GM23338 (cell line): ENCODE data around the gene IQCE.

ENCODE experiments used
- CTCF ChIP-seq, 2 experiments: fragments of 200-600 bp in 1 of 2; sonication (generic) in 1 of 2; conservative IDR thresholded peaks; 2 replicates each; pipeline versions ENCODE4 v1.5.1 to v1.6.1; 2016 to 2017; ENCODE audit warnings: antibody characterized with exemption in 2 of 2, low read depth in 2 of 2, mild to moderate bottlenecking in 2 of 2, moderate library complexity in 1 of 2
- EZH2 ChIP-seq: fragments of 200-600 bp; sonication (generic); IDR thresholded peaks from one replicate; pipeline ENCODE4 v1.8.0; 2017; ENCODE audit warnings: antibody characterized with exemption, mild to moderate bottlenecking, low read depth; ENCODE audit not compliant: unreplicated experiment
- EZH2phosphoT487 ChIP-seq: fragments of 200-600 bp; sonication (generic); IDR thresholded peaks from one replicate; pipeline ENCODE4 v1.8.1; 2018; ENCODE audit warnings: antibody characterized with exemption; ENCODE audit not compliant: unreplicated experiment
- JUNB ChIP-seq: IDR thresholded peaks from one replicate; pipeline ENCODE4 v1.6.1; 2016; ENCODE audit warnings: antibody characterized with exemption; ENCODE audit not compliant: unreplicated experiment
- NANOG ChIP-seq: IDR thresholded peaks from 2 replicates; pipeline ENCODE4 v1.6.1; 2016; ENCODE audit warnings: antibody characterized with exemption, borderline replicate concordance
- POLR2AphosphoS5 ChIP-seq: IDR thresholded peaks from 2 replicates; pipeline ENCODE4 v1.6.1; 2016; ENCODE audit warnings: antibody characterized with exemption, low read depth
- ZNF114 ChIP-seq: fragments of 250-450 bp; sonication (Bioruptor Pico); IDR thresholded peaks from 2 replicates; pipeline ENCODE4 v1.5.0; 2020; ENCODE audit warnings: mild to moderate bottlenecking, moderate library complexity
- TF ChIP-seq, protein P1 (sequence below): IDR thresholded peaks from one replicate; pipeline ENCODE4 v1.6.1; 2018; ENCODE audit warnings: antibody characterized with exemption; ENCODE audit not compliant: unreplicated experiment

GRCh38 chr7:2540641-2541051 is 18.1 kb upstream of the IQCE start:
- TF ChIP-seq EZH2 (no peak), NANOG (no peak), POLR2AphosphoS5 (no peak), CTCF (conservative IDR thresholded peaks at IDR 0.05; ENCODE audit: low read depth in 2 of 2) (no peak), EZH2phosphoT487 (no peak), ZNF114 (no peak), JUNB (no peak)
- TF ChIP-seq, protein P1, sequence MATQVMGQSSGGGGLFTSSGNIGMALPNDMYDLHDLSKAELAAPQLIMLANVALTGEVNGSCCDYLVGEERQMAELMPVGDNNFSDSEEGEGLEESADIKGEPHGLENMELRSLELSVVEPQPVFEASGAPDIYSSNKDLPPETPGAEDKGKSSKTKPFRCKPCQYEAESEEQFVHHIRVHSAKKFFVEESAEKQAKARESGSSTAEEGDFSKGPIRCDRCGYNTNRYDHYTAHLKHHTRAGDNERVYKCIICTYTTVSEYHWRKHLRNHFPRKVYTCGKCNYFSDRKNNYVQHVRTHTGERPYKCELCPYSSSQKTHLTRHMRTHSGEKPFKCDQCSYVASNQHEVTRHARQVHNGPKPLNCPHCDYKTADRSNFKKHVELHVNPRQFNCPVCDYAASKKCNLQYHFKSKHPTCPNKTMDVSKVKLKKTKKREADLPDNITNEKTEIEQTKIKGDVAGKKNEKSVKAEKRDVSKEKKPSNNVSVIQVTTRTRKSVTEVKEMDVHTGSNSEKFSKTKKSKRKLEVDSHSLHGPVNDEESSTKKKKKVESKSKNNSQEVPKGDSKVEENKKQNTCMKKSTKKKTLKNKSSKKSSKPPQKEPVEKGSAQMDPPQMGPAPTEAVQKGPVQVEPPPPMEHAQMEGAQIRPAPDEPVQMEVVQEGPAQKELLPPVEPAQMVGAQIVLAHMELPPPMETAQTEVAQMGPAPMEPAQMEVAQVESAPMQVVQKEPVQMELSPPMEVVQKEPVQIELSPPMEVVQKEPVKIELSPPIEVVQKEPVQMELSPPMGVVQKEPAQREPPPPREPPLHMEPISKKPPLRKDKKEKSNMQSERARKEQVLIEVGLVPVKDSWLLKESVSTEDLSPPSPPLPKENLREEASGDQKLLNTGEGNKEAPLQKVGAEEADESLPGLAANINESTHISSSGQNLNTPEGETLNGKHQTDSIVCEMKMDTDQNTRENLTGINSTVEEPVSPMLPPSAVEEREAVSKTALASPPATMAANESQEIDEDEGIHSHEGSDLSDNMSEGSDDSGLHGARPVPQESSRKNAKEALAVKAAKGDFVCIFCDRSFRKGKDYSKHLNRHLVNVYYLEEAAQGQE: no peak
